ENCODE data around the gene PILRA. TPM values are rescaled to one million over a fixed set of nuclear protein-coding genes. Genes with fewer than 3 reads are reported as not detected.

The PILRA gene
- total and polyA plus RNA-seq, 2 of the 13 experiments (the other 11 are each of a cell fraction or from before 2014, with no cell fraction given), result 0.13 to 1.3 TPM

- TF ChIP-seq ZNF512B (CRISPR knock-in tag; IDR thresholded peaks at IDR 0.05; ENCODE audit: borderline replicate concordance), result no peak
- no peak for TF ChIP-seq SMAD9 (CRISPR knock-in tag; IDR thresholded peaks at IDR 0.05)
- TF ChIP-seq ZNF121 (CRISPR knock-in tag; IDR thresholded peaks at IDR 0.05), result no peak
- no peak for TF ChIP-seq PAWR (CRISPR knock-in tag; IDR thresholded peaks at IDR 0.05; ENCODE audit: borderline replicate concordance)
- no peak for TF ChIP-seq TFDP1 (CRISPR knock-in tag; IDR thresholded peaks at IDR 0.05; ENCODE audit: borderline replicate concordance)
- TF ChIP-seq ZUFSP (CRISPR knock-in tag; IDR thresholded peaks at IDR 0.05; ENCODE audit: borderline replicate concordance), result no peak
- no peak for TF ChIP-seq ZNF207 (IDR thresholded peaks at IDR 0.05; ENCODE audit: borderline replicate concordance)
- TF ChIP-seq ATF5 (CRISPR knock-in tag; IDR thresholded peaks at IDR 0.05; ENCODE audit: low read depth), result no peak
- TF ChIP-seq ZBTB26 (CRISPR knock-in tag; IDR thresholded peaks at IDR 0.05; ENCODE audit: borderline replicate concordance), result no peak
- no peak for TF ChIP-seq ZNF839 (CRISPR knock-in tag; IDR thresholded peaks at IDR 0.05; ENCODE audit: borderline replicate concordance)
- no peak for TF ChIP-seq ZNF335 (CRISPR knock-in tag; IDR thresholded peaks at IDR 0.05)
- peak; percentile 65 for TF ChIP-seq POGK (CRISPR knock-in tag; conservative IDR thresholded peaks at IDR 0.05)
- no peak for TF ChIP-seq ATF6 (CRISPR knock-in tag; conservative IDR thresholded peaks at IDR 0.05)
- TF ChIP-seq ZNF768 (CRISPR knock-in tag; IDR thresholded peaks at IDR 0.05), result 0 out of 2 replicates have a peak, but pooled peaks have one; percentile 8
- no peak for TF ChIP-seq NCOR1 (IDR thresholded peaks at IDR 0.05; ENCODE audit: borderline replicate concordance, low read length)
- TF ChIP-seq MATR3 (CRISPR knock-in tag; IDR thresholded peaks at IDR 0.05), result no peak
These were observed 62.4 kb downstream of the PILRA start (continued) for GRCh38 chr7:100435401-100436304.

All from HepG2 (cell line).